ENCODE measurements around the gene GRIFIN.

Gene GRIFIN

DNA sequence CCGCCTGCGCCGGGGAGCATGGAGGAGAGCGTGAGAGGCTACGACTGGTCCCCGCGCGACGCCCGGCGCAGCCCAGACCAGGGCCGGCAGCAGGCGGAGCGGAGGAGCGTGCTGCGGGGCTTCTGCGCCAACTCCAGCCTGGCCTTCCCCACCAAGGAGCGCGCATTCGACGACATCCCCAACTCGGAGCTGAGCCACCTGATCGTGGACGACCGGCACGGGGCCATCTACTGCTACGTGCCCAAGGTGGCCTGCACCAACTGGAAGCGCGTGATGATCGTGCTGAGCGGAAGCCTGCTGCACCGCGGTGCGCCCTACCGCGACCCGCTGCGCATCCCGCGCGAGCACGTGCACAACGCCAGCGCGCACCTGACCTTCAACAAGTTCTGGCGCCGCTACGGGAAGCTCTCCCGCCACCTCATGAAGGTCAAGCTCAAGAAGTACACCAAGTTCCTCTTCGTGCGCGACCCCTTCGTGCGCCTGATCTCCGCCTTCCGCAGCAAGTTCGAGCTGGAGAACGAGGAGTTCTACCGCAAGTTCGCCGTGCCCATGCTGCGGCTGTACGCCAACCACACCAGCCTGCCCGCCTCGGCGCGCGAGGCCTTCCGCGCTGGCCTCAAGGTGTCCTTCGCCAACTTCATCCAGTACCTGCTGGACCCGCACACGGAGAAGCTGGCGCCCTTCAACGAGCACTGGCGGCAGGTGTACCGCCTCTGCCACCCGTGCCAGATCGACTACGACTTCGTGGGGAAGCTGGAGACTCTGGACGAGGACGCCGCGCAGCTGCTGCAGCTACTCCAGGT is 43.1 kb downstream of the GRIFIN start:
- DNase-seq, result no peak

DNA sequence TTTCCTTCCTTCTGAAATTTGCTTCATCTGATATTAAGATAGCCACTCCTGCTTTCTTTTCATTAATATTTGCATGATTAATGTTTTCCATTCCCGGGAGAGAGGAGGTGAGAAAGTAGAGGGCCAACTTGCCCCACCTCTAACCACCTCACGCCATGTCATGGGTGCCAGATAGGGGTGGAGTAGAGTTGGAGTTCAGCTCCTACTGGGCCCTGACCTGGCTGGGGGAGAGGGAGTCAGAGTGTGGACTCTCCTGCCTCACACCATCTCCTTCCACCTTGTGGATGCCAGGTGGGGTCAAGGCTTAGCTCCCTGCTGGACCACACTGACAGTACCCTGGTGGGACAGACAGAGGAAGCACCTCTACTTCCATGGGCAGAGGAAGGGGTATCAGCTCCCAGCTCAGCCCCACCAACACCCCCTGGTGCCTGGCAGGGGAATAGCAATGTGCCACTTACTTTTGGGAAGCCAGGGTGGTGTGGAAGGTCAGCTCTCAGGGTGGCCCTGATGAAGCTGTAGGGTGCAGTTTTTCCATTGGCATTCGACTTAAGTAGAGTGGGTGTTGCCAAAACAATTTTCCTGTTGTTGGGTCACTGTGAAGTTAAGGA is 44.8 kb downstream of the GRIFIN start:
- no peak for DNase-seq

DNA sequence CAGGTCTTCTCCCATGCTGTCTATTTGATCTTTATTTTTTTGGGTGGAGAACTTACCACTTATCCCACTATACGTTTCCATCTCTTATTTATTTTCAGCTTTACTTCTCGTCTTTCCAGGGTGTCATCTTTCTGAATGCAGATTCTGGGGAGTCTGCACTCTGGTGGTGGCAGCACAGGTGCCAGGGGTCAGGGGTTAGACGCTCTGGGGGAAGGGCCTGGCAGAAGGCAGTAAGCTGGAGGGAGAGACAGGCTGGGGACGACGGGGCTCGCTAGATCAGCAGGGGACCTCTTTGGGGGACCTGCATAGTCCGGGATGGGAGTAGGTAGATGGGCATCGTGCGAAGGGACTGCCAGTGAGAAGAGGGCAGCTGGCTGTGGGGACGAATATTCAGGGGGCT is 50.4 kb downstream of the GRIFIN start:
- DNase-seq, result no peak
